ENCODE measurements around the gene ZFP36L1. TPM values are rescaled to one million over a fixed set of nuclear protein-coding genes. Genes with fewer than 3 reads are reported as not detected.

ZFP36L1 gene
- total and polyA plus RNA-seq, 2 of the 13 experiments (the other 11 are each of a cell fraction or from before 2014, with no cell fraction given): 7.4 to 10.2 TPM

GRCh38 chr14:68795597-68796417 is 2.9 kb upstream of the ZFP36L1 start (continued):
- no peak; the same call in 1 of the 2 replicates for TF ChIP-seq HIVEP1 (CRISPR knock-in tag; IDR thresholded peaks at IDR 0.05)
- peak; percentile 36; the same call in 1 of the 2 replicates for TF ChIP-seq ZNF205 (CRISPR knock-in tag; IDR thresholded peaks at IDR 0.05)
- peak; percentile 76 for TF ChIP-seq YEATS4 (CRISPR knock-in tag; IDR thresholded peaks at IDR 0.05; ENCODE audit: borderline replicate concordance)
- peak; percentile 56; the same call in 1 of the 2 replicates for TF ChIP-seq ZNF792 (CRISPR knock-in tag; IDR thresholded peaks at IDR 0.05)
- 0 out of 2 replicates have a peak, but pooled peaks have one; percentile 61 for TF ChIP-seq ZFP82 (CRISPR knock-in tag; IDR thresholded peaks at IDR 0.05; ENCODE audit: borderline replicate concordance)
- no peak for TF ChIP-seq ARID3A (IDR thresholded peaks at IDR 0.05; ENCODE audit: low read depth, low read length)
- peak; percentile 97 for TF ChIP-seq ELF1 (CRISPR knock-in tag; IDR thresholded peaks at IDR 0.05)
- TF ChIP-seq HNRNPL (IDR thresholded peaks at IDR 0.05; ENCODE audit: low read depth, low read length): 0 out of 2 replicates have a peak, but pooled peaks have one; percentile 36
- TF ChIP-seq AKAP8 (CRISPR knock-in tag; IDR thresholded peaks at IDR 0.05): no peak
- no peak for TF ChIP-seq SUZ12 (IDR thresholded peaks at IDR 0.05; ENCODE audit: low read depth, low read length)
- no peak for TF ChIP-seq GRHL1 (CRISPR knock-in tag; conservative IDR thresholded peaks at IDR 0.05)
- no peak for TF ChIP-seq PHF5A (CRISPR knock-in tag; IDR thresholded peaks at IDR 0.05; ENCODE audit: low read depth, unreplicated experiment)
- 0 out of 2 replicates have a peak, but pooled peaks have one; percentile 42 for TF ChIP-seq TOPORS (CRISPR knock-in tag; IDR thresholded peaks at IDR 0.05)
- peak; percentile 86 for TF ChIP-seq TEAD3 (CRISPR knock-in tag; optimal IDR thresholded peaks at IDR 0.05; ENCODE audit: borderline replicate concordance)
- peak; percentile 67; the same call in 1 of the 2 replicates for TF ChIP-seq BRD4 (CRISPR knock-in tag; IDR thresholded peaks at IDR 0.05)
- 0 out of 2 replicates have a peak, but pooled peaks have one; percentile 50 for TF ChIP-seq ZNF329 (CRISPR knock-in tag; IDR thresholded peaks at IDR 0.05; ENCODE audit: low read depth)
- peak; percentile 42 for TF ChIP-seq YY1 (IDR thresholded peaks at IDR 0.05; ENCODE audit: insufficient read depth, insufficient replicate concordance, low read depth, low read length)
- TF ChIP-seq MEIS2 (CRISPR knock-in tag; IDR thresholded peaks at IDR 0.05): no peak; the same call in 1 of the 2 replicates
- TF ChIP-seq MBD4 (IDR thresholded peaks at IDR 0.05; ENCODE audit: borderline replicate concordance, low read length): no peak
- peak; percentile 77 for TF ChIP-seq POLR2AphosphoS5 (IDR thresholded peaks at IDR 0.05; ENCODE audit: low read depth, low read length)
- TF ChIP-seq MXI1 (IDR thresholded peaks at IDR 0.05; ENCODE audit: borderline replicate concordance, low read depth, low read length): peak; percentile 44; the same call in 2 of the 3 replicates
- no peak for TF ChIP-seq ZNF552 (CRISPR knock-in tag; IDR thresholded peaks at IDR 0.05; ENCODE audit: borderline replicate concordance)
- peak; percentile 21; the same call in 1 of the 2 replicates for TF ChIP-seq KLF12 (CRISPR knock-in tag; IDR thresholded peaks at IDR 0.05; ENCODE audit: borderline replicate concordance)
- no peak for TF ChIP-seq USF2 (IDR thresholded peaks at IDR 0.05; ENCODE audit: low read depth, low read length)
- TF ChIP-seq USF2 (CRISPR knock-in tag; IDR thresholded peaks at IDR 0.05; ENCODE audit: borderline replicate concordance): no peak
- no peak for TF ChIP-seq CENPX (CRISPR knock-in tag; IDR thresholded peaks at IDR 0.05)

All from HepG2 (cell line).